Brain microvascular endothelial cell (primary cell): ENCODE results near the gene HID1.
"Not testable (repeated sequence)": the region's sequence is repeated elsewhere in the genome, so short reads cannot be mapped to it uniquely, and the experiment has no call there.

Experiments used
- DNase-seq: peaks from one replicate; pipeline ENCODE4 v3.0.0-alpha.2; 2020
- H3K27ac ChIP-seq: fragments of 250-450 bp; sonication (Bioruptor Pico); 2 replicates; pipeline ENCODE4 v1.5.1; 2020; ENCODE audit warnings: mild to moderate bottlenecking, moderate library complexity
- H3K27me3 ChIP-seq: fragments of 250-450 bp; sonication (Bioruptor Pico); replicated peaks from 2 replicates; pipeline ENCODE4 v1.5.1; 2020; ENCODE audit warnings: mild to moderate bottlenecking
- H3K36me3 ChIP-seq: fragments of 250-450 bp; sonication (Bioruptor Pico); replicated peaks from 2 replicates; pipeline ENCODE4 v1.5.1; 2020; ENCODE audit warnings: mild to moderate bottlenecking
- H3K4me3 ChIP-seq: 2 replicates; pipeline ENCODE4 v1.5.1; 2011; ENCODE audit warnings: low read depth, mild to moderate bottlenecking, control low read depth, low read length, moderate library complexity
- in situ Hi-C: cut with HindIII; loops from 2 replicates; pipeline ENCODE4 v1.10.0; 2017; ENCODE audit warnings: low sequenced_read_pairs, low pct_ligation_motif_present
- TF ChIP-seq, protein P1 (sequence below): IDR thresholded peaks from 2 replicates; pipeline ENCODE4 v1.5.1; 2011; ENCODE audit warnings: low read depth, mild to moderate bottlenecking, moderate library complexity, low read length, control low read depth, inconsistent platforms; ENCODE audit errors: missing control alignments

HID1 gene

DNA sequence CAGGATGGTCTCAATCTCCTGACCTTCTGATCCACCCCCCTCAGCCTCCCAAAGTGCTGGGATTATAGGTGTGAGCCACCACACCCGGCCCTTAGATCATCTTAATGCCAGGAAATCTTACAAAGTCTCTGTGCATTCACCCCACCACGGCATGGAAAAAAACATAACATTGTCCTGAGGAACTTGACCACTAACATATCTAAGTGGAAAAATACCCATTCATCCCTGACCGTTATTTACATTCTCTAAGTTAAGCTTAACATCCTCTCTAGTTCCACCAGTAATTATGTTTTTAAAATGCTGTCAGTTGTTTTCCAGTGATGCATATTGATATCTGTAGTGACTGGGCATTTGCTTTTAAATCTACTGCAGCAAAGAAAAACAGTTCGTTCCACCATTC lies 3.4 kb upstream of the HID1 start:
- Histone ChIP-seq H3K4me3 (no peak overlapping the region), H3K27me3 (peaks cover 16% of the 10 kb centered on the region), H3K27ac (no peak overlapping the region), H3K36me3 (no peaks in the 10 kb centered on the region)
- TF ChIP-seq, protein P1, sequence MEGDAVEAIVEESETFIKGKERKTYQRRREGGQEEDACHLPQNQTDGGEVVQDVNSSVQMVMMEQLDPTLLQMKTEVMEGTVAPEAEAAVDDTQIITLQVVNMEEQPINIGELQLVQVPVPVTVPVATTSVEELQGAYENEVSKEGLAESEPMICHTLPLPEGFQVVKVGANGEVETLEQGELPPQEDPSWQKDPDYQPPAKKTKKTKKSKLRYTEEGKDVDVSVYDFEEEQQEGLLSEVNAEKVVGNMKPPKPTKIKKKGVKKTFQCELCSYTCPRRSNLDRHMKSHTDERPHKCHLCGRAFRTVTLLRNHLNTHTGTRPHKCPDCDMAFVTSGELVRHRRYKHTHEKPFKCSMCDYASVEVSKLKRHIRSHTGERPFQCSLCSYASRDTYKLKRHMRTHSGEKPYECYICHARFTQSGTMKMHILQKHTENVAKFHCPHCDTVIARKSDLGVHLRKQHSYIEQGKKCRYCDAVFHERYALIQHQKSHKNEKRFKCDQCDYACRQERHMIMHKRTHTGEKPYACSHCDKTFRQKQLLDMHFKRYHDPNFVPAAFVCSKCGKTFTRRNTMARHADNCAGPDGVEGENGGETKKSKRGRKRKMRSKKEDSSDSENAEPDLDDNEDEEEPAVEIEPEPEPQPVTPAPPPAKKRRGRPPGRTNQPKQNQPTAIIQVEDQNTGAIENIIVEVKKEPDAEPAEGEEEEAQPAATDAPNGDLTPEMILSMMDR: no peak
- in situ Hi-C loops: no loop called here
- DNase-seq: no peak

DNA sequence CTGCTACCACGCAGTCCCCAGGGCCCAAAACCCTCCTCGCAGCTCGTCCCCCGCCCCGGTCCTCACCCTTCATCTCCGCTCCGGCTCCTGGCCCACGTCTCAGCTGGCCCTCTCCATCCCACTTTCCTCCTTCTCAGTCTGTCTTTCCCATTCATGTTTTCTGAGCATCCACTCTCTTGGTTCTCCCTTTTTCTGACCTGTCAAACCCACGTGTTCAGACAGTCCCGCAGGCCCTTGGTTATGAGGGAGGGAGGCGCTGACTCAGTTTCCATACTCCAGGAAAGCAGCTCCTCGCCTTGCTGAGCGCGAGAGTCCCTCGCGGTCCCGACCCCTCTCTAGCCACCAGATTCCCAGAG lies 392 bp upstream of the HID1 start:
- no peak overlapping the region for H3K4me3 ChIP-seq
- H3K27ac ChIP-seq: no peak overlapping the region
- H3K27me3 ChIP-seq: peaks cover 18% of the 10 kb centered on the region
- no peak for DNase-seq
- in situ Hi-C loops: no loop called here
- TF ChIP-seq, protein P1: no peak
- no peaks in the 10 kb centered on the region for H3K36me3 ChIP-seq

DNA sequence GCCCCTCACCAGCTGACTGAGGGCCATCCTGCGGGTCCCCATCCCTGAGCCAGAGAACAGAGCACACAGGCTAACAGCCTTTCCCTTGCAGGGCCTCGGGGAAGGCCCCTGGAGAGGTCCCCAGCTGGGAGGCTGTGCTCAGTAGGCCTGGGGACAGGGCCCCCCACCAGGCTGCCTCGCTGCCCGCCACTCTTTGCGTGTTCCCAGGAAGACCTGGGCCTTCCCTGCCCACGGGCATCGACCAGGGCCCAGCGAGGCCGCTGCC lies 785 bp downstream of the HID1 start:
- DNase-seq: no peak
- TF ChIP-seq, protein P1: no peak
- Histone ChIP-seq H3K27ac (no peak overlapping the region), H3K4me3 (no peak overlapping the region), H3K36me3 (no peaks in the 10 kb centered on the region), H3K27me3 (peaks cover 18% of the 10 kb centered on the region)
- in situ Hi-C loops: no loop called here

DNA sequence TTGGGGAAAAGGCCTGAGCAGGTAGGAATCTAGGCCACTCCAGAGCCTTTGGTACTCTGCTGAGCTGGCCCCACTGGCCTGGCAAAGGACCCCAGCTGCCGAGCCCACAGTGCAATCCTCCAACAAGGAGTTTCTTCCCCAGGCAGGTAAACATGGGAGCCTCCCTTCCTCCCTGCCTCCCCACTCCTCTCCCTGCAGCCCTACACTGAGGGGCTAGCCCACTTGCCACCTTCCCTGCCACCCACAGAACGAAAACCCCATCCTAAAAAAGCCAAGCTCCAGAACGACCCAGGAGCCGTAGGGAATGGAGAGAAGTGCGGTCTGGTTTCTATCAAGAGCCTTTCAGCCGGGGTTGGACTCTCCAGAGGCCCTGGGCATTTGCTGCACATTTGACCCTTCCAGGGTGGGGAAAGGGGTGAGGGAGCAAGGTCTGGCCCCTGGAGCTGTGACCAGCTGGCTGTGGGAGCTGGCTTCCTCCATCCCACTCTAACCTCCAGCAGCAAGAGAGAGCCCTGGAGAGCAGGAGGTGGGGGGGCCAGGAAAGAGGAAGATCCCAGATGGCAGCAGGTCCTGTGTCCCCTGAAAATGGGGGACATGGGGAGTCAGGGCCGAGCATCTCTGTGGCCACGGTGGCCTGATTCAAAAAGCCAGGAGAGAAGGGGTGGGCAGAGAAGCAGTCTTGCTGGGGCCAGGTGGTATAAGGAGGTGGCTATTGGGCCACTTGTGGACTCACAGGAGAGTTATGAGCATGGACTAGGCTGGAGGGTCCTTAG lies 1.3 kb downstream of the HID1 start:
- H3K27ac ChIP-seq: no peak overlapping the region
- no peak for DNase-seq
- H3K4me3 ChIP-seq: no peak overlapping the region
- in situ Hi-C loops: no loop called here
- H3K36me3 ChIP-seq: no peaks in the 10 kb centered on the region
- TF ChIP-seq, protein P1: no peak
- H3K27me3 ChIP-seq: peaks cover 18% of the 10 kb centered on the region

DNA sequence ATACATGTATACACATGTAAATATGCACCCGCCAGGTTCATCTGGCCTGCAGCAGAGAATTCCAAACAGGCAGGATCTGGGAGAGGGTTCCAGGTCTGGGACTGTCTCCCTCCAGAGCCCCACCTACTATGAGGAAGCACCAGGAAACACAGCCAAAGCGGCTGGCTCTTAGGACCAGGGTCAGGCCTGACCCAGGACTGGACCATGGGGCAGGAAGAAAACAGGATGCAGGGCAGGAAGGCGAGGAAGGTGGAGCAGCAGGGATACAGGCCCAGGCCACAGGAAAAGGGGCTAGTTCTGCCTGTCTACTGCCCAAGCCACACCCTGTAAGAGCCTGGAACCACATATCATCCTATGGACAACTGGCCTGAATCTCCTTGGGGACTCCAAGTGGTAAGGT lies 2.2 kb downstream of the HID1 start:
- in situ Hi-C loops: no loop called here
- peaks cover 18% of the 10 kb centered on the region for H3K27me3 ChIP-seq

DNA sequence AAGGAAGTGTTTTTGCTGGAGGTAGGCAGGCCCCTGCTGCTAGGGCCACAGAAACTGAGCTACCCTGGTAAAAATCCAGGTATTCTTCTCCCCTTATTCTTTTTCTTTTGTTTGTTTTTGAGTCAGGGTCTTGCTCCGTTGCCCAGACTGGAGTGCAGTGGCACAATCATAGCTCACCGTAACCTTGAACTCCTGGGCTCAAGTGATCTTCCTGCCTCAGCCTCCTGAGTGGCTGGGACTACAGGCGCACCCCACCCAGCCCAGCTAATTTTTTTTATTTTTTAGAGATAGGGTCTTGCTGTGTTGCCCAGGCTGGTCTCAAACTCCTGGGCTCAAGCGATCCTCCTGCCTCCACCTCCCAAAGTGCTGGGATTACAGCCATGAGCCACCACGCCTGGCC lies 3.1 kb downstream of the HID1 start:
- H3K27me3 ChIP-seq: peaks cover 18% of the 10 kb centered on the region
- H3K4me3 ChIP-seq, in situ Hi-C loops: not testable (repeated sequence)

More for the DNA sequence above, 2.2 kb downstream of the HID1 start:
- TF ChIP-seq, protein P1: no peak
- H3K4me3 ChIP-seq: no peak overlapping the region
- no peak overlapping the region for H3K27ac ChIP-seq
- H3K36me3 ChIP-seq: no peaks in the 10 kb centered on the region
- no peak for DNase-seq

More for the DNA sequence above, 3.1 kb downstream of the HID1 start:
- not testable (repeated sequence) for H3K27ac ChIP-seq, H3K36me3 ChIP-seq, DNase-seq
